HepG2 (cell line): ENCODE measurements around the gene DNMT3B. TPM values are rescaled to one million over a fixed set of nuclear protein-coding genes. Genes with fewer than 3 reads are reported as not detected.

Experiments
- ZMAT3 ChIP-seq: sonication (generic); formaldehyde crosslinking; conservative IDR thresholded peaks from 2 replicates; pipeline ENCODE4 v1.7.0; 2021; ENCODE audit warnings: missing genetic modification reagents
- polyA plus RNA-seq, 8 experiments: library from polyadenylated mRNA; depleted of rRNA in 3 of 8; stranded (reverse) in 7 of 8; unstranded in 1 of 8; fragments of >200 nt; fragmentation: Illumina TruSeq in 4 of 8; extraction: Trizol in 4 of 8; gene quantifications; 2 replicates each; pipeline versions ENCODE4 v1.2.1 to v1.2.3, GENCODE V29; 2011 to 2016; ENCODE audit warnings: low read depth in 4 of 8, missing spikeins in 1 of 8, mixed read lengths in 1 of 8; ENCODE audit not compliant: insufficient read depth in 1 of 8
- total RNA-seq, 5 experiments: library from RNA; depleted of rRNA; stranded (reverse); fragments of >200 nt; fragmentation: Illumina TruSeq; extraction: Trizol; gene quantifications; 2 replicates each; pipeline ENCODE4 v1.2.3, GENCODE V29; 2016; ENCODE audit warnings: low read depth in 1 of 5
- TF ChIP-seq, protein P1 (sequence below): sonication (generic); formaldehyde crosslinking; IDR thresholded peaks from 2 replicates; pipeline ENCODE4 v1.4.0; 2020; ENCODE audit warnings: mild to moderate bottlenecking, missing genetic modification reagents
- TF ChIP-seq, protein P2 (sequence below): sonication (generic); formaldehyde crosslinking; IDR thresholded peaks from 2 replicates; pipeline ENCODE4 v1.8.0; 2022; ENCODE audit warnings: mild to moderate bottlenecking, missing genetic modification reagents, moderate library complexity
- TF ChIP-seq, protein P3 (sequence below): sonication (generic); formaldehyde crosslinking; IDR thresholded peaks from 2 replicates; pipeline ENCODE4 v1.4.0; 2020; ENCODE audit warnings: missing genetic modification reagents, borderline replicate concordance
- TF ChIP-seq, protein P4 (sequence below): sonication (generic); formaldehyde crosslinking; IDR thresholded peaks from 2 replicates; pipeline ENCODE4 v1.8.0; 2023; ENCODE audit warnings: mild to moderate bottlenecking, missing genetic modification reagents
- TF ChIP-seq, protein P5 (sequence below): sonication (generic); formaldehyde crosslinking; IDR thresholded peaks from 2 replicates; pipeline ENCODE4 v1.4.0; 2020; ENCODE audit warnings: low read depth, mild to moderate bottlenecking, missing genetic modification reagents

Gene DNMT3B
- total and polyA plus RNA-seq, 2 of the 13 experiments (the other 11 are each of a cell fraction or from before 2014, with no cell fraction given): 3.8 to 13.9 TPM

DNA sequence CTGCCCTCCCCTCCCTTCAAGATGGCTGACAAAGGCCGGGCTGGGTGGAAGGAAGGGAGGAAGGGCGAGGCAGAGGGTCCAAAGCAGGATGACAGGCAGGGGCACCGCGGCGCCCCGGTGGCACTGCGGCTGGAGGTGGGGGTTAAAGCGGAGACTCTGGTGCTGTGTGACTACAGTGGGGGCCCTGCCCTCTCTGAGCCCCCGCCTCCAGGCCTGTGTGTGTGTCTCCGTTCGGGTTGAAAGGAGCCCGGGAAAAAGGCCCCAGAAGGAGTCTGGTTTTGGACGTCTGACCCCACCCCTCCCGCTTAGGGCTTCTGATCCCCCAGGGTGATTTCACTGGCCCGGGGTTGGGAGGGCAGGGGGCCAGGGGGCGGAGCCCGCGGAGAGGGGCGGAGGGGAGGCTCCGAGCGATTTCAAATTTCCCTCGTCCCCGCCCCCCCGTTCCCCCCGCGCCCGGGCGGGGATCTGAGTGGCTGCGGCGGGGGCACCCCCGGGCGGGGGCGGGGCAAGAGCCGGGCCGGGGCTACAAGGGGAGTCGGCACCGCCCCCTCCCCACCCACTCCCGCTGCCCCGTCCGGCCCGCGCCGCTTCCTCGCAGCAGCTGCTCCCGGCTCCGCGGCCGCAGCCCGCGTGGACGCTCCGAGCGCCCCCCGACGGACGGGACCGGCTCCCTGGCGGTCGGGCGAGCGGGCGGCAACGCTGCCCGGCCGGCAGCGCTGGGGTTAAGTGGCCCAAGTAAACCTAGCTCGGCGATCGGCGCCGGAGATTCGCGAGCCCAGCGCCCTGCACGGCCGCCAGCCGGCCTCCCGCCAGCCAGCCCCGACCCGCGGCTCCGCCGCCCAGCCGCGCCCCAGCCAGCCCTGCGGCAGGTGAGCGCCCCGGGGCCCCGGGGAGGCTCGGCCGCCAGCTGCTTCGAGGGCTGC lies at the start of gene DNMT3B (continued):
- TF ChIP-seq, protein P1, sequence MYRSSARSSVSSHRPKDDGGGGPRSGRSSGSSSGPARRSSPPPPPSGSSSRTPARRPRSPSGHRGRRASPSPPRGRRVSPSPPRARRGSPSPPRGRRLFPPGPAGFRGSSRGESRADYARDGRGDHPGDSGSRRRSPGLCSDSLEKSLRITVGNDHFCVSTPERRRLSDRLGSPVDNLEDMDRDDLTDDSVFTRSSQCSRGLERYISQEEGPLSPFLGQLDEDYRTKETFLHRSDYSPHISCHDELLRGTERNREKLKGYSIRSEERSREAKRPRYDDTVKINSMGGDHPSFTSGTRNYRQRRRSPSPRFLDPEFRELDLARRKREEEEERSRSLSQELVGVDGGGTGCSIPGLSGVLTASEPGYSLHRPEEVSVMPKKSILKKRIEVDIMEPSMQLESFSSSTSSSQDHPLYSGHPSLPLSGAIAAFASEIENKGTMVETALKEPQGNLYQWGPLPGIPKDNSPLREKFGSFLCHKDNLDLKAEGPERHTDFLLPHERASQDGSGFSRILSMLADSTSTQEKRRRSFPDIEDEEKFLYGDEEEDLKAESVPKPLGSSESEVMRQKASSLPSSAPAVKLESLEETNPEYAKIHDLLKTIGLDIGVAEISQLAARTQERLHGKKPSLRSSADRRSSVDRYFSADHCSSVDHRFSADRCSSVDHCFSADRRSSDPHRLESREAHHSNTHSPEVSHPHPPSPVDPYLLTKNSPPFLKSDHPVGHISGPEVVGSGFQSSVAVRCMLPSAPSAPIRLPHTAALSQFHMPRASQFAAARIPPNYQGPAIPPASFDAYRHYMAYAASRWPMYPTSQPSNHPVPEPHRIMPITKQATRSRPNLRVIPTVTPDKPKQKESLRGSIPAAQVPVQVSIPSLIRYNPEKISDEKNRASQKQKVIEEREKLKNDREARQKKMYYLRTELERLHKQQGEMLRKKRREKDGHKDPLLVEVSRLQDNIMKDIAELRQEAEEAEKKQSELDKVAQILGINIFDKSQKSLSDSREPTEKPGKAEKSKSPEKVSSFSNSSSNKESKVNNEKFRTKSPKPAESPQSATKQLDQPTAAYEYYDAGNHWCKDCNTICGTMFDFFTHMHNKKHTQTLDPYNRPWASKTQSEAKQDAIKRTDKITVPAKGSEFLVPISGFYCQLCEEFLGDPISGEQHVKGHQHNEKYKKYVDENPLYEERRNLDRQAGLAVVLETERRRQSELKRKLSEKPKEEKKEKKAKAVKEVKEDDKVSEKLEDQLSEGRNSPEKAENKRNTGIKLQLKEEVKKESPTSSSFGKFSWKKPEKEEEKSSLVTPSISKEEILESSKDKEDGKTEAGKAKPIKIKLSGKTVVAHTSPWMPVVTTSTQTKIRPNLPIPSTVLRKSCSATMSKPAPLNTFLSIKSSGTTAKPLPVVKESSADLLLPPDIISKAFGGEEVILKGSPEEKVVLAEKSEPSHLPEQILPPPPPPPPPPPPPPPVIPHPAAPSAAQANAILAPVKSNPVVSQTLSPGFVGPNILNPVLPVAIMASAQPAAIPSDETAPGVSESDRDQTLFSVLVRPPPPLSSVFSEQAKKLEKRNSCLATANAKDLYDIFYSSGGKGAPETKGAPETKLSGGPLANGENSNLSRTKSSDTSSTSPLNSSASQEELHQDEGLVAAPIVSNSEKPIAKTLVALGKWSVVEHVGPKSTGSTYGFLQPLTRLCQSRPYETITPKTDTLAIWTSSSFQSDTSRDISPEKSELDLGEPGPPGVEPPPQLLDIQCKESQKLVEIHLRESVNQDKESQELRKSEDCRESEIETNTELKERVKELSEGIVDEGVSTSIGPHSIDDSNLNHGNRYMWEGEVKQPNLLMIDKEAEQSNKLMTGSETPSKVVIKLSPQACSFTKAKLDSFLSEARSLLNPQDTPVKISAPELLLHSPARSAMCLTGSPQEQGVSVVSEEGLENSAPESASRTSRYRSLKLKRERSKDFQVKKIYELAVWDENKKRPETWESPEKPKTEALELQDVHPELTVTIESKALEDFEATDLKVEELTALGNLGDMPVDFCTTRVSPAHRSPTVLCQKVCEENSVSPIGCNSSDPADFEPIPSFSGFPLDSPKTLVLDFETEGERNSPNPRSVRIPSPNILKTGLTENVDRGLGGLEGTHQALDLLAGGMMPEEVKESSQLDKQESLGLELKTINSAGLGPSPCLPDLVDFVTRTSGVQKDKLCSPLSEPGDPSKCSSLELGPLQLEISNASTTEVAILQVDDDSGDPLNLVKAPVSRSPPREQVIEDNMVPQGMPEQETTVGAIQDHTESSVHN (CRISPR knock-in tag): no peak
- TF ChIP-seq, protein P2, sequence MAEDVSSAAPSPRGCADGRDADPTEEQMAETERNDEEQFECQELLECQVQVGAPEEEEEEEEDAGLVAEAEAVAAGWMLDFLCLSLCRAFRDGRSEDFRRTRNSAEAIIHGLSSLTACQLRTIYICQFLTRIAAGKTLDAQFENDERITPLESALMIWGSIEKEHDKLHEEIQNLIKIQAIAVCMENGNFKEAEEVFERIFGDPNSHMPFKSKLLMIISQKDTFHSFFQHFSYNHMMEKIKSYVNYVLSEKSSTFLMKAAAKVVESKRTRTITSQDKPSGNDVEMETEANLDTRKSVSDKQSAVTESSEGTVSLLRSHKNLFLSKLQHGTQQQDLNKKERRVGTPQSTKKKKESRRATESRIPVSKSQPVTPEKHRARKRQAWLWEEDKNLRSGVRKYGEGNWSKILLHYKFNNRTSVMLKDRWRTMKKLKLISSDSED (CRISPR knock-in tag): no peak
- TF ChIP-seq, protein P3, sequence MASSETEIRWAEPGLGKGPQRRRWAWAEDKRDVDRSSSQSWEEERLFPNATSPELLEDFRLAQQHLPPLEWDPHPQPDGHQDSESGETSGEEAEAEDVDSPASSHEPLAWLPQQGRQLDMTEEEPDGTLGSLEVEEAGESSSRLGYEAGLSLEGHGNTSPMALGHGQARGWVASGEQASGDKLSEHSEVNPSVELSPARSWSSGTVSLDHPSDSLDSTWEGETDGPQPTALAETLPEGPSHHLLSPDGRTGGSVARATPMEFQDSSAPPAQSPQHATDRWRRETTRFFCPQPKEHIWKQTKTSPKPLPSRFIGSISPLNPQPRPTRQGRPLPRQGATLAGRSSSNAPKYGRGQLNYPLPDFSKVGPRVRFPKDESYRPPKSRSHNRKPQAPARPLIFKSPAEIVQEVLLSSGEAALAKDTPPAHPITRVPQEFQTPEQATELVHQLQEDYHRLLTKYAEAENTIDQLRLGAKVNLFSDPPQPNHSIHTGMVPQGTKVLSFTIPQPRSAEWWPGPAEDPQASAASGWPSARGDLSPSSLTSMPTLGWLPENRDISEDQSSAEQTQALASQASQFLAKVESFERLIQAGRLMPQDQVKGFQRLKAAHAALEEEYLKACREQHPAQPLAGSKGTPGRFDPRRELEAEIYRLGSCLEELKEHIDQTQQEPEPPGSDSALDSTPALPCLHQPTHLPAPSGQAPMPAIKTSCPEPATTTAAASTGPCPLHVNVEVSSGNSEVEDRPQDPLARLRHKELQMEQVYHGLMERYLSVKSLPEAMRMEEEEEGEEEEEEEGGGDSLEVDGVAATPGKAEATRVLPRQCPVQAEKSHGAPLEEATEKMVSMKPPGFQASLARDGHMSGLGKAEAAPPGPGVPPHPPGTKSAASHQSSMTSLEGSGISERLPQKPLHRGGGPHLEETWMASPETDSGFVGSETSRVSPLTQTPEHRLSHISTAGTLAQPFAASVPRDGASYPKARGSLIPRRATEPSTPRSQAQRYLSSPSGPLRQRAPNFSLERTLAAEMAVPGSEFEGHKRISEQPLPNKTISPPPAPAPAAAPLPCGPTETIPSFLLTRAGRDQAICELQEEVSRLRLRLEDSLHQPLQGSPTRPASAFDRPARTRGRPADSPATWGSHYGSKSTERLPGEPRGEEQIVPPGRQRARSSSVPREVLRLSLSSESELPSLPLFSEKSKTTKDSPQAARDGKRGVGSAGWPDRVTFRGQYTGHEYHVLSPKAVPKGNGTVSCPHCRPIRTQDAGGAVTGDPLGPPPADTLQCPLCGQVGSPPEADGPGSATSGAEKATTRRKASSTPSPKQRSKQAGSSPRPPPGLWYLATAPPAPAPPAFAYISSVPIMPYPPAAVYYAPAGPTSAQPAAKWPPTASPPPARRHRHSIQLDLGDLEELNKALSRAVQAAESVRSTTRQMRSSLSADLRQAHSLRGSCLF (CRISPR knock-in tag): no peak
- TF ChIP-seq, protein P4, sequence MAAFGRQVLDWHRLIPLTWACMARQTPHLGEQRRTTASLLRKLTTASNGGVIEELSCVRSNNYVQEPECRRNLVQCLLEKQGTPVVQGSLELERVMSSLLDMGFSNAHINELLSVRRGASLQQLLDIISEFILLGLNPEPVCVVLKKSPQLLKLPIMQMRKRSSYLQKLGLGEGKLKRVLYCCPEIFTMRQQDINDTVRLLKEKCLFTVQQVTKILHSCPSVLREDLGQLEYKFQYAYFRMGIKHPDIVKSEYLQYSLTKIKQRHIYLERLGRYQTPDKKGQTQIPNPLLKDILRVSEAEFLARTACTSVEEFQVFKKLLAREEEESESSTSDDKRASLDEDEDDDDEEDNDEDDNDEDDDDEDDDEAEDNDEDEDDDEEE (CRISPR knock-in tag): no peak
- peak; percentile 31; the same call in 1 of the 2 replicates for TF ChIP-seq ZMAT3 (CRISPR knock-in tag)
- TF ChIP-seq, protein P5, sequence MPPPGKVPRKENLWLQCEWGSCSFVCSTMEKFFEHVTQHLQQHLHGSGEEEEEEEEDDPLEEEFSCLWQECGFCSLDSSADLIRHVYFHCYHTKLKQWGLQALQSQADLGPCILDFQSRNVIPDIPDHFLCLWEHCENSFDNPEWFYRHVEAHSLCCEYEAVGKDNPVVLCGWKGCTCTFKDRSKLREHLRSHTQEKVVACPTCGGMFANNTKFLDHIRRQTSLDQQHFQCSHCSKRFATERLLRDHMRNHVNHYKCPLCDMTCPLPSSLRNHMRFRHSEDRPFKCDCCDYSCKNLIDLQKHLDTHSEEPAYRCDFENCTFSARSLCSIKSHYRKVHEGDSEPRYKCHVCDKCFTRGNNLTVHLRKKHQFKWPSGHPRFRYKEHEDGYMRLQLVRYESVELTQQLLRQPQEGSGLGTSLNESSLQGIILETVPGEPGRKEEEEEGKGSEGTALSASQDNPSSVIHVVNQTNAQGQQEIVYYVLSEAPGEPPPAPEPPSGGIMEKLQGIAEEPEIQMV (CRISPR knock-in tag): no peak
- TF ChIP-seq, all 625 proteins: peak for 170
